B cell (primary cell): ENCODE measurements around the gene BTNL3. TPM values are rescaled to one million over a fixed set of nuclear protein-coding genes. Genes with fewer than 3 reads are reported as not detected.
A peak's percentile ranks its signal among the peaks of the same experiment; 100 is the strongest.

Experiments
- ATAC-seq: fragments of 200-7000 bp; cut with Tn5 transposase; one replicate; pipeline ENCODE4 v1.10.0; 2021; ENCODE audit warnings: low read depth, mild to moderate bottlenecking, moderate number of reproducible peaks, moderate library complexity
- CTCF ChIA-PET: fragments of 350-600 bp; sonication (Branson Sonifier 250); formaldehyde crosslinking; loops from one replicate; lab custom pipeline; 2021; ENCODE audit warnings: antibody characterized with exemption, inconsistent platforms; lab: Charles Lee
- POLR2A ChIA-PET: fragments of 350-600 bp; sonication (Branson Sonifier 250); formaldehyde crosslinking; loops from one replicate; lab custom pipeline; 2021; ENCODE audit warnings: antibody characterized with exemption; lab: Charles Lee
- DNase-seq: peaks from one replicate; pipeline ENCODE4 v3.0.0; 2013
- H2AFZ ChIP-seq: 2 replicates; pipeline ENCODE4 v1.6.1; 2012; ENCODE audit warnings: mild to moderate bottlenecking, low read depth, low read length; ENCODE audit not compliant: insufficient read depth, poor library complexity, severe bottlenecking
- H3K27ac ChIP-seq, 2 donors: 1 replicate in 1 of 2; 2 replicates in 1 of 2; pipeline ENCODE4 v1.5.1; 2012 to 2013; ENCODE audit warnings: low read length in 2 of 2, mild to moderate bottlenecking in 2 of 2, moderate library complexity in 1 of 2
- H3K27me3 ChIP-seq, 4 experiments: fragments of 200-600 bp in 1 of 4; sonication (generic) in 1 of 4; replicated peaks in 1 of 4; 1 replicate in 2 of 4; 2 replicates in 2 of 4; pipeline versions ENCODE4 v1.6.1 to v1.7.0; 2013 to 2016; ENCODE audit warnings: low read length in 3 of 4, mild to moderate bottlenecking in 2 of 4, mixed read lengths in 1 of 4, moderate library complexity in 1 of 4; ENCODE audit not compliant: insufficient read depth in 4 of 4, control insufficient read depth in 3 of 4; ENCODE audit errors: control extremely low read depth in 1 of 4
- H3K36me3 ChIP-seq, 2 experiments: replicated peaks in 1 of 2; 1 replicate in 1 of 2; 2 replicates in 1 of 2; pipeline versions ENCODE4 v1.6.1 to v1.7.1; 2013; ENCODE audit warnings: low read length in 1 of 2; ENCODE audit not compliant: insufficient read depth in 2 of 2, control insufficient read depth in 1 of 2; ENCODE audit errors: control extremely low read depth in 1 of 2, extremely low read depth in 1 of 2
- H3K4me1 ChIP-seq, 2 donors: fragments of 200-600 bp in 1 of 2; sonication (generic) in 1 of 2; 1 replicate in 1 of 2; 2 replicates in 1 of 2; pipeline versions ENCODE4 v1.5.1 to v1.6.1; 2013 to 2017; ENCODE audit warnings: low read length in 2 of 2; ENCODE audit not compliant: control insufficient read depth in 2 of 2, insufficient read depth in 2 of 2
- H3K4me2 ChIP-seq: replicated peaks from 2 replicates; pipeline ENCODE3; 2012; ENCODE audit warnings: mild to moderate bottlenecking, low read depth, low read length; ENCODE audit not compliant: poor library complexity, severe bottlenecking
- H3K4me3 ChIP-seq, 5 experiments: fragments of 200-600 bp in 1 of 5; sonication (generic) in 1 of 5; 1 replicate in 3 of 5; 2 replicates in 2 of 5; pipeline versions ENCODE4 v1.5.1 to v1.7.0; 2011 to 2016; ENCODE audit warnings: low read length in 4 of 5, mild to moderate bottlenecking in 4 of 5, low read depth in 2 of 5, control low read depth in 1 of 5, moderate library complexity in 1 of 5; ENCODE audit not compliant: insufficient read depth in 1 of 5; ENCODE audit errors: control extremely low read depth in 1 of 5, extremely low read depth in 1 of 5
- H3K79me2 ChIP-seq: fragments of 200-600 bp; sonication (generic); one replicate; pipeline ENCODE4 v1.6.0; 2016; ENCODE audit warnings: low read length; ENCODE audit not compliant: control insufficient read depth, insufficient read depth
- H3K9ac ChIP-seq: fragments of 200-600 bp; sonication (generic); 2 replicates; pipeline ENCODE4 v1.6.1; 2017; ENCODE audit warnings: mild to moderate bottlenecking, low read length, moderate library complexity
- H3K9me3 ChIP-seq, 3 donors: one replicate each; pipeline versions ENCODE4 v1.6.1 to v1.7.1; 2013; ENCODE audit warnings: low read length in 2 of 3; ENCODE audit not compliant: control insufficient read depth in 2 of 3, insufficient read depth in 1 of 3; ENCODE audit errors: control extremely low read depth in 1 of 3
- H4K20me1 ChIP-seq: 2 replicates; pipeline ENCODE4 v1.6.0; 2012; ENCODE audit warnings: mild to moderate bottlenecking, low read length; ENCODE audit not compliant: insufficient read depth, control insufficient read depth, poor library complexity, severe bottlenecking
- H3K27ac Mint-ChIP-seq: one replicate; pipeline ENCODE4 v1.8.0; 2021; ENCODE audit warnings: mixed read lengths
- H3K27me3 Mint-ChIP-seq: one replicate; pipeline ENCODE4 v1.8.0; 2021; ENCODE audit warnings: mixed read lengths
- H3K4me1 Mint-ChIP-seq: one replicate; pipeline ENCODE4 v1.8.0; 2021; ENCODE audit warnings: mixed read lengths
- H3K4me3 Mint-ChIP-seq: one replicate; pipeline ENCODE4 v1.8.0; 2021; ENCODE audit warnings: mixed read lengths
- H3K9me3 Mint-ChIP-seq: one replicate; pipeline ENCODE4 v1.8.0; 2022; ENCODE audit warnings: mixed read lengths; ENCODE audit not compliant: insufficient read depth
- EZH2 ChIP-seq: IDR thresholded peaks from 2 replicates; pipeline ENCODE4 v1.6.1; 2012; ENCODE audit warnings: borderline replicate concordance, low read depth, mild to moderate bottlenecking, moderate library complexity, low read length; ENCODE audit not compliant: insufficient read depth, poor library complexity, severe bottlenecking
- WGBS: methylation state at CpG from one replicate; pipeline ENCODE4 v1.1.5; 2013; ENCODE audit warnings: missing lambda C conversion rate; ENCODE audit not compliant: insufficient coverage; 5-methylcytosine and 5-hydroxymethylcytosine counted together
- intact Hi-C: fragments of 100-400 bp; cut with micrococcal nuclease; formaldehyde crosslinking; loops from one replicate; pipeline ENCODE4 v1.10.0; 2022
- polyA plus RNA-seq: library from polyadenylated mRNA; depleted of rRNA; stranded (reverse); fragments of >200 nt; gene quantifications from 2 replicates; pipeline ENCODE4 v1.2.3, GENCODE V29; 2012
- total RNA-seq, 2 donors: library from RNA; stranded (reverse); fragments of 120-200 nt in 1 of 2; gene quantifications; 1 replicate in 1 of 2; 2 replicates in 1 of 2; pipeline versions ENCODE4 v1.2.3 to v1.2.4, GENCODE V29; 2013 to 2022
- TF ChIP-seq, protein P1 (sequence below): fragments of 200-600 bp; IDR thresholded peaks from one replicate; pipeline ENCODE4 v1.8.0; 2022; ENCODE audit warnings: antibody characterized with exemption, mild to moderate bottlenecking

Gene BTNL3
- total and polyA plus RNA-seq, 2 donors (not counting 1 experiment from before 2014, with no cell fraction given): not detected

DNA sequence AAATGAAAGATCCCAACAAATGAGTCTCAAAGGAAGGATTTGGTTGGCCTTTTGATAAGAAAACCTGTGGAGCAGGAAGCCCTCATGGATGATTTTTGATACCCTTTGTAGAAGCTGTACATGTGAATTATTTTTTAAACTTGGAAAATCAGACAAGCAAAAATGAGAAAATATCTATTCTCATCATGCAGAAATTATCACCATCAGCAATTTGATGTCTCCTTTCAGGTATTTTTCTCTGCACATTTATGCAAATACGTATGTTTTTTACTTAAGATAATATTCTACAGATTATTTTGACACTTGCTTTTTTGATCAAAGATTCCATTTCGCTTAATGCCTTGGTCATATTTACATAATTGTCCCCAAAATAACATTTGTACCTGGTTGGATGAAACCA, 58.6 kb downstream of the BTNL3 start:
- WGBS: no CpG with 5 or more reads among the region's 2 CpGs
- no peaks in the 10 kb centered on the region for H3K79me2 ChIP-seq
- no peak for TF ChIP-seq EZH2
- TF ChIP-seq, protein P1, sequence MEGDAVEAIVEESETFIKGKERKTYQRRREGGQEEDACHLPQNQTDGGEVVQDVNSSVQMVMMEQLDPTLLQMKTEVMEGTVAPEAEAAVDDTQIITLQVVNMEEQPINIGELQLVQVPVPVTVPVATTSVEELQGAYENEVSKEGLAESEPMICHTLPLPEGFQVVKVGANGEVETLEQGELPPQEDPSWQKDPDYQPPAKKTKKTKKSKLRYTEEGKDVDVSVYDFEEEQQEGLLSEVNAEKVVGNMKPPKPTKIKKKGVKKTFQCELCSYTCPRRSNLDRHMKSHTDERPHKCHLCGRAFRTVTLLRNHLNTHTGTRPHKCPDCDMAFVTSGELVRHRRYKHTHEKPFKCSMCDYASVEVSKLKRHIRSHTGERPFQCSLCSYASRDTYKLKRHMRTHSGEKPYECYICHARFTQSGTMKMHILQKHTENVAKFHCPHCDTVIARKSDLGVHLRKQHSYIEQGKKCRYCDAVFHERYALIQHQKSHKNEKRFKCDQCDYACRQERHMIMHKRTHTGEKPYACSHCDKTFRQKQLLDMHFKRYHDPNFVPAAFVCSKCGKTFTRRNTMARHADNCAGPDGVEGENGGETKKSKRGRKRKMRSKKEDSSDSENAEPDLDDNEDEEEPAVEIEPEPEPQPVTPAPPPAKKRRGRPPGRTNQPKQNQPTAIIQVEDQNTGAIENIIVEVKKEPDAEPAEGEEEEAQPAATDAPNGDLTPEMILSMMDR: no peak
- DNase-seq: no peak
- H3K9me3 Mint-ChIP-seq: no peaks in the 10 kb centered on the region
- H3K4me1 Mint-ChIP-seq: peaks cover 33% of the 10 kb centered on the region
- no peaks in the 10 kb centered on the region for H4K20me1 ChIP-seq
- no peak overlapping the region for H2AFZ ChIP-seq
- H3K27ac Mint-ChIP-seq: no peak overlapping the region
- intact Hi-C loops: no loop called here
- no peak overlapping the region for H3K4me3 Mint-ChIP-seq
- no peak overlapping the region for H3K27ac ChIP-seq
- peaks cover 0 to 57% (median 35%) of the 10 kb centered on the region in 4 experiments for H3K27me3 ChIP-seq
- peaks cover 17 to 29% of the 10 kb centered on the region in 2 donors for H3K4me1 ChIP-seq
- H3K9ac ChIP-seq: no peak overlapping the region
- H3K4me2 ChIP-seq: no peak overlapping the region
- ATAC-seq: no peak
- POLR2A ChIA-PET: no interaction called here
- no peak overlapping the region for H3K4me3 ChIP-seq
- peaks cover 0 to 40% (median 0%) of the 10 kb centered on the region in 3 donors for H3K9me3 ChIP-seq
- CTCF ChIA-PET: interaction anchor here (1.2 kb wide), 1 partner anchor 179 kb away, joined by 3 read pairs; no protein-coding TSS in a partner anchor
- no peaks in the 10 kb centered on the region for H3K36me3 ChIP-seq
- H3K27me3 Mint-ChIP-seq: peaks cover 44% of the 10 kb centered on the region

DNA sequence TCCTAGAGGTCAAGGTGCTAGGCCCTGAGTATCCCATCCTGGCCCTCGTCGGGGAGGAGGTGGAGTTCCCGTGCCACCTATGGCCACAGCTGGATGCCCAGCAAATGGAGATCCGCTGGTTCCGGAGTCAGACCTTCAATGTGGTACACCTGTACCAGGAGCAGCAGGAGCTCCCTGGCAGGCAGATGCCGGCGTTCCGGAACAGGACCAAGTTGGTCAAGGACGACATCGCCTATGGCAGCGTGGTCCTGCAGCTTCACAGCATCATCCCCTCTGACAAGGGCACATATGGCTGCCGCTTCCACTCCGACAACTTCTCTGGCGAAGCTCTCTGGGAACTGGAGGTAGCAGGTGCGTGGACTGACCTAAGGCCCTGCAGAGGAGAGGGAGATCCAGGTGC, 59.3 kb downstream of the BTNL3 start:
- intact Hi-C loops: no loop called here
- Histone ChIP-seq H3K27me3 (peaks cover 0 to 58% (median 38%) of the 10 kb centered on the region in 4 experiments), H3K4me1 (peaks cover 20 to 32% of the 10 kb centered on the region in 2 donors), H4K20me1 (no peaks in the 10 kb centered on the region), H3K4me2 (no peak overlapping the region), H3K9ac (no peak overlapping the region), H3K36me3 (no peaks in the 10 kb centered on the region), H3K27ac (no peak overlapping the region), H2AFZ (no peak overlapping the region), H3K79me2 (no peaks in the 10 kb centered on the region), H3K4me3 (no peak overlapping the region), H3K9me3 (peaks cover 0 to 44% (median 0%) of the 10 kb centered on the region in 3 donors)
- no peak overlapping the region for H3K4me3 Mint-ChIP-seq
- TF ChIP-seq, protein P1: no peak
- TF ChIP-seq EZH2: no peak
- ChIA-PET CTCF (interaction anchor here (1.2 kb wide), 1 partner anchor 179 kb away, joined by 3 read pairs; no protein-coding TSS in a partner anchor), POLR2A (no interaction called here)
- H3K4me1 Mint-ChIP-seq: peaks cover 34% of the 10 kb centered on the region
- H3K9me3 Mint-ChIP-seq: no peaks in the 10 kb centered on the region
- no peak for ATAC-seq
- peaks cover 41% of the 10 kb centered on the region for H3K27me3 Mint-ChIP-seq
- no peak for DNase-seq
- peak overlapping the region; percentile 4 for H3K27ac Mint-ChIP-seq
- WGBS: 95% methylated on average over 14 of the region's 15 CpGs
